GM21515 (cell line): ENCODE measurements around the gene C8A.

Experiments
- ATAC-seq: cut with Tn5 transposase; IDR thresholded peaks from one replicate; pipeline ENCODE4 v1.9.1; 2021; ENCODE audit not compliant: unreplicated experiment

Gene C8A

DNA sequence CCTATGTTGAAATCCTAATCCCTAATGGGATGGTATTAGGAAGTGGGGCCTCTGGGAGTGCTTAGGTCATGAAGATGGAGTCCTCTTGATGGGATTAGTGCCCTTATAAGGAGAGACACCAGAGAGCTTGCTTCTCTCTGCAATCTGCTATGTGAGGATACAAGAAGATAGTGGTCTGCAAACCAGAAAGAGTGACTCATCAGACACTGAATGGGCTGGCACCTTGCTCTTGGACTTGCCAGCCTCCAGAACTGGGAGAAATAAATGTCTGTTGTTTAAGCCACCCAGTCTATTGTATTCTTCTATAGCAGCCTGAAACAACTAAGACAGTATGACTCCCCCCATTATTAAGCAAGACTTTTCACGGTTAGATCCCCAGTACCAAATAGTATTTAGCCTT, 67.9 kb downstream of the C8A start:
- no peak for ATAC-seq

DNA sequence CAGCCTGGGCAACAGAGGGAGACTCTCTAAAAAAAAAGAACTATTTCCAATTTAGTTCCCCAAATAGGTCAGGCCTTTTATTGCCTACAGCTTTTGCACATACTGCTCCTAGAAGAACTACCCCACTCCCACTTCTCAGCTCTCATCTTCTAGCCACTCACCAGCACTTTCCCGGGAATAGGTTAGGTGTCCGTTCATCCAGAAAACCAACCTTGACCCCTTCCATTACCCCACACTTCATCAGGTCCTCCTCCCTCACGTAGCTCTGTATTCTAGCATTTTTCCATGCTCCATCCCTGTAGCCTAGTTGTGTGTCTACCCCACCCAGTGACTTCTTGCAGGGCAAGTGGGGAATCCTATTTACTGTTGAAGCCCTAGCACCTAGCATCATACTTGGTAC, 68.6 kb downstream of the C8A start:
- ATAC-seq, result no peak

DNA sequence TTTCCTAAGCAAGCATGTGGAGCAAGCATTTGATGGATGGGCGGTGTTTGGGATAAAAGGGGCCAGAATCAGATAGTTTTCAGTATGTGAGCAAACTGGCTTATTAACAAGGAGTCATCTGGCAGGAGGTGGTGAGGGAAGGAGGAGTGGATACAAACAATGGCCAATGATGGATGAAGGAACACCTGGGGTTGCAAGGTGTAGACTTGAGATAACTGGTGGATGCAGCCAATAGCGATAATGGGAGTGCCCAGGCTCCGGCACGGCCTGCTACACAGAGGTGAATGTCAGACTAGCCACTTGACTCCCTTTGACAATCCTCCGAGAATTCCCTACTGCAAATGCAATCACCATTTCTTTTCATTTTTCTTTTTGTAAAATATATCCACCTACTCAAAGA, 69.5 kb downstream of the C8A start:
- ATAC-seq, result no peak

DNA sequence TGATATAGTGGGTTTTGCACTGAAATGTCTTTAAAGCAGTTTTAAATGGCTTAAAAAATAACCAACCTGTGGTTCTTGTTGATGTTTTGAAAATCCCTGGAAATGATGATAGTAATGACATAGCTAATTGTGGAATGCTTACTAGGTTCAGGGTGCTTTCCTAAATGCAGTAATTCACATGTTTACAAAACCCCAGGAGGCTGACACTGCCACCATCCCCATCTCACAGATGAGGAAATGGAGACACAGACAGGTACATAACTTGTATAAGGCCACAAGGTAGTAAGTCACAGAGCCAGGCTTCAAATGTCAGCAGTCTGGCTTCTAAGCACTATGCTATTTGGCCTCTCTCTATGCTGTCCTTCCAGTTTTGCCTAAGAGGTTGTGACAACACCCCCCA, 70.6 kb downstream of the C8A start:
- ATAC-seq, result no peak

DNA sequence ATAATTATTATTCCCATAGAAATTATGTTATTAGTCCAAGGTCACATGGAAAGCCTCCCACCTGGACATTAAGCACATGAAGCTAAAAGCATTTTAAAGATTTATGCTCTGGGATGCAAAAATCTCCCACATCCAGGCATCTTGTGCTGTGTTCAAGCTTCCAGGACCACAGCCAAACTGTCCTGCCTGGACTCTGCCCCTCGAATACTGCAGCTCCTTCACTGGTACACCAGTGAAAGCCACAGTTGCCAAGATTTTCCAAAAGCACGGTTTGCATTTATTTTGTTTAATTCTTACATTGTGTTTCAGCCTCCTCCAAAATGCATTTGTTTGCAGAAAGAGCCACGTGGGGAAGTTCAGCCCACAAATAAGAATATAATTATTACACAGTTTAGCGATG, 72.6 kb downstream of the C8A start:
- no peak for ATAC-seq

DNA sequence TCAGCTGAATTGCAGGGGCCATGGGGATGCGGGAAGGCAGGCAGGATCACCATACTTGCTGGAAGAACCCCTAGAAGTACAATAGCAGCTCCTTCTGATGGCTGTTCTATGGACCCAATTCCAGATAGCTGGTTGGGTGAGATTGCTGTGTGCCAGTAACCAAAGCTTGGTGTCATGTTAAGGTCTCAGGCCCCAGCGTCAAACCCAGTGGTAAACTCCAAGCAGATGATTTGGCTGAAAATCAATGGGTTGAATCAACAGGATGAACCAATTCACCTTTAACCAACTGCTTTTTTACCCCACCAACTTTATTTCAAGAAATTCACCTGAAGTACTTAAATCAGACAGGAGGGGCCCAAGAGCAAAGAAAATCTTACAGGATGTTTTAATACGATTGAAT, 73.4 kb downstream of the C8A start:
- no peak for ATAC-seq

DNA sequence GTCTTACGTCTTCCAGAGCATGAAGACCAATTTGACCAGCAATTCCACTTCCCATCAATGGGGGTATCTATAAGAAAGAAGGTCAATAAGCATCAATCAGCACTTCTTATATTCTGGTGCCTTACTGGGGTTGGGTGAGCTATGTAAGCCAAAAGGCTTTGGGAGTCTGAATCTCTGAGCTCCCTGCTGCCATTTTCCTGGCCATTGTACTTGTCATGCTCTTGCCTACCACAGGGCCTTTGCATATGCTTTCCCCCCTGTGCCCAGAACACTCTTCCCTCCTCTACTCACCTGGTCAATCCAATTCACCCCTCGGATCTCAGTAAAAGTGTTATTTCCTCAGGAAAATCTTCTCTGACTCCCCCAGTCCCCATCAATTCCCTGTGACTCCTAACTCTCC, 74.9 kb downstream of the C8A start:
- ATAC-seq, result no peak

DNA sequence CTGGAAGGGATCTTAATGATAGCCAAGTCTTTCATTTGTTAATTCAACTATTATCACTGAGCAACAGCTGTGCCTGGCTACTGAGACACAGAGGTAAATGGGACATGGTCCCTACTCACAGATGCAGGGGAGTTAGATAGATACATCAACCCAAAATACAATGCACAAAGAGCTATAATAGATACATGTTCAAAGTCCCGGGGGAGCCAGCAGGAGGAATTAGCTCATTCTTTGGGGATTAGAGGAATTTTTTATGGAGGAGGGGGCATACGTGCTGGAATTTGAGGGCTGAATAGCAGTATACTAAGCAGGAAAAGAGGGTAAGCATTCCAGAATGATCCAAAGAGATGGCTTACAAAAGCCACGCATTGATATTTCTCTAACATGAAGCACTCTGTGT, 76.6 kb downstream of the C8A start:
- no peak for ATAC-seq

DNA sequence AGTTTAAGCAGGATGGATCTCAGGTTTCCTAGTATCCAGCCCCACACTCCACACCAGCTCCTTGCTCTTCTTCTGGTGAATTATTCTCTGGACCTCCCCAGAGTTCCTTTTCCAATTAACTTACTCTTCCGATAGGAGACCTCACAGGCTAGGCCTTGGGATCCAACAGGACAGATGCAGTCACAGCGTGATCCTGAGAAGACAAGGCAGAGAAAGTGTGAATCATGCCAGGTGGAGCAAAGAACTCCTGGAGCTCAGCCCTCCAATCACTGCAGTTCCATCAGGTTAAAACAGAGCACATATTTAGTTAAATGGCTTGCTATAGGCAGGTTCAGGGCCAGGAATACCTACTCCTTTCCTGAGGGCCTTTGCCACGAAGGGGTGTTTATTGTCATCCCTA, 77.1 kb downstream of the C8A start:
- ATAC-seq, result no peak

DNA sequence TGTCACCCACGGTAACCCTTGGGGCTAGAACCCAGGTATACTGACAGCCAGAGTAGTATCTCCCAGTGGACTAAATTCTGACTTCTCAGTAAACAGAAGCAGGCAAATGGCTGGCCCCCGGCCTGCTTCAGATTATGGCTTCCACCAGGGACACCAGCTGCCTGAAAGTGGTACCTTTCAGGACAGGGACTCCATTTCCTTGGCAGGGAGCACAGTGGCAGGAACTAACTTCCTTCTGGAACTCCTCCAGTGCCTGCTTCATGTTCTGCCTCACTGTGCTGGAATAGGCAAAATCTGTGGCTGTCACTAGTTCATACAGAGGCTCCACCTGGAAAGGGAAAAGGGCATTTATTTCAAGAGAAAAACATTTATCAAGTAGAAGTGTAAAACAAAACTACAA, 78.6 kb downstream of the C8A start:
- ATAC-seq, result no peak

DNA sequence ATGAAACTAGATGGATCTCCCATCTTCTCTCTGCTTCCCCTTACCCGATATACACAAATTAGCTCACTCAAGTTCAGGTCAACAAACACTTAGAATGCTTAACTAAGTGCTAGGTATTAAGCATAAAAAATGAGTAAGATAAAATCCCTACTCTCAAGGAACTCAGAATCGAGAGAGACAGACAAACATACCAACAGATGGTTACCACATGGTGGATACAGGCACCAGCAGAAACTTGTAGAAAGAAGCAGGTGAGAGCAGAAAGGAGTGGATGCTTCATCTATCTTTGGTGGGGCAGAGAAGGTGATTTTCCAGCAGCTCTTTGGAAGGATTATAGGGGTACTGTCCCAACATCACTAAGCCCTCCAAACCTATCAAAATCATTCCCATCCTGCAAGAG, 79.0 kb downstream of the C8A start:
- no peak for ATAC-seq

DNA sequence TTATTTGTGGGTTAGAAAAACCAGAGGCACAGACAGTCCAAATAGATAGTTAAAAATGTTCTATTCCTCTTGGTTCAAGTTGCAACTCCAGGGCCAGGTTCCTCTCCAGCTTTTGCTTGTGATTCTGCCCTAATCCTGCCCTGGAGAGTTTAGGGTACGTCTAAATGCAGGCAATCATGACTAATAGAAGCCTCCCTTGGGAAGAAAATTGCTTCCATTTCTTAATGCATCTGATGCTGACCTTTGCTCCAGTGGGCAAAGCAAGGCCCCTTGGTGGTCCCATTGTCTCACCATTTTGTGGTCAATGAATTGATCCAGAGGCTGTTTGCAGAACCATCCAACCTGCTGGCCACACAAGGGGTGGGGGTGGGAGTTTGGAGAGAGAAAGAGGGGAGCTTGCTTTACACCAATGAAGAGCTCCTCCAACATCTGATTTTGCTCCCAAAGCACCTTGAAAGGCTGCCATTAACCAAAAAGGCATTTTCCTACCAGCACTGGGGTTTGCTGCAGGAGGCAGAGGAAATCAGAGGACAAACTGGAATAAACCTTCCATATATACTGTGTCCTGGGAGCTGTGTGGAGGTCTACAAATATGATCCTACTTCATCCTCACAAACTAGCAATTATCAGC, 79.9 kb downstream of the C8A start:
- no peak for ATAC-seq

DNA sequence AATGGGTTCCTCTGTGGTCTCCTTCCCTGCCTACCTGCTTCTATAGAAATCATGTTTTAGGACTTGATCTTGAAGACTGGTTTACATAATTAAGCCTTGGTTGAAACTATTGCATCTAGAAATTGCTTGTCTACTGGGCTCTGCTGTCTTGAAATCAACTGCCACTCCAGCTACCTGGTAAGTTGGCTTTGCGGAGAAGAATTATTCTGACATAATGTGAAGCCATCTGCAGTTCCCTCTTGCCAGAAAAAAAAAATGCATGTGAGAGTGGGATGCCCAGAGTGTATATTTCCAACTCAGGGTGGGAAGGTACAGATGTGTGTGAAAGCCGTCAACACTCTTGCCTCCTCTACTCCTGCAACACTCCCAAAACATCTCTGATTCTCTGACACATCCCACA, 84.0 kb downstream of the C8A start:
- no peak for ATAC-seq

DNA sequence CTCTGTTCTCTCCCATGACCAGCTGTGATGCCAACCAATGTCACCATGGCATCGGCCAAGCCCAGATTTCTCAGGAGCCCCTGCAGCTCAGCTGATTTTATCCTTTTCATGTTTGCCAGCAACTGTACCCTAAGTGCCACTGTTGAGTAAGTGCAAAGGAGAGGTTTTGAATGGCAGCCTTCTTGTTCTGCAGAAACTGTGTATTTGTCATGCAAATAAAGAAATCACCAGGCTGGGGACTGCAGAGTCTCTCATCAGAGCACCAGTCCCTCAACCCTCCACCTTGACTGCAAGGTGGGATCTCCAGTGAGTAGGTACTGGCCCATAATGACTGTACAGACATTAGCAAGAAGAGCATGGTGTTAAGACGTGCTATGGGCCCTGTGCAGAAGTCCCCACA, 84.6 kb downstream of the C8A start:
- no peak for ATAC-seq

DNA sequence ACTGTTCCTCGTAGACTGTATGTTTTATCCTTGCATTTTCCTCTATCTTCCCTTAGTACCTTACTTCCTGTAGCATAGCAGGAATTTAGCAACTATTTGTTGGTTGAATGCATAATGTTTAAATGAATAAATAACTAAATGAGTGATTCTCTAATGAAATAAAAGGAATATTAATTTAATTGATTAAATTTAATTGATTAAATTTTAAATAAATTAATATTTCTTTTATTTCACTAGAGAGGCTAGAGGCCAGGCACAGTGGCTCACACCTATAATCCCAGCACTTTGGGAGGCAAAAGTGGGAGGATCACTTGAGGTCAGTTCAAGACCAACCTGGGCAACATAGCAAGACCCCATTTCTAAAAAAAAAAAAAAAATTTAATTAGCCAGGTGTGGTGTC, 85.4 kb downstream of the C8A start:
- ATAC-seq, result no peak

DNA sequence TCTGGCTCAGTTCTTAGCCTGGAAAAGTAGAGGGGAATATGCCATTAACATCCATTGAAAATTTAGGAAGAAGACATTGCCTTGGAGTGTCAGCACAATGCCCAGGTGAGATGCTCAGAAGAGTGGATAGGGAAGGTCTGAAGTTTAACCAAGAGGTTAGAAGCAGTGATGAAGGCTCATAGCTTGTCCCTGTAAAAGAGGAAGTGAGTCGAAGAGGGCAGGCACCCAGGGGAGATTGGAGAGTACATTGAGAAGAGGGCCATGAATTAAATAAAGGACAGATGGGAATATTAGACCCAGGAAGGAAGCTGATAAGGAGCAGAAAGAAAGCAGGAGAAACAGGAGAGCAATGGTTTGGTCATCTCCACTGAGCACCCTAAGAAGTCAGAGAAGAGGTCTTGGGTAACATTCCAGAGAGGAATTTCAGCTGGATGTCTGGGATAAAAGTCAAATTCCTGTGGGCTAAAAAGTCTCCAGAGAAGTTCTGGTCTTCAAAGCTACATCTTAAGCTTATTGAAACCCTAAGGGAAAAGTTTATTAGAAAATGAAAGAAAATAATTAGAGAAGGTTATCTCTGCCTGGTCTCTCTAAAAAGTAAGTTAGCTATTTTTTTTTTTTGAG, 93.9 kb downstream of the C8A start:
- ATAC-seq, result no peak

DNA sequence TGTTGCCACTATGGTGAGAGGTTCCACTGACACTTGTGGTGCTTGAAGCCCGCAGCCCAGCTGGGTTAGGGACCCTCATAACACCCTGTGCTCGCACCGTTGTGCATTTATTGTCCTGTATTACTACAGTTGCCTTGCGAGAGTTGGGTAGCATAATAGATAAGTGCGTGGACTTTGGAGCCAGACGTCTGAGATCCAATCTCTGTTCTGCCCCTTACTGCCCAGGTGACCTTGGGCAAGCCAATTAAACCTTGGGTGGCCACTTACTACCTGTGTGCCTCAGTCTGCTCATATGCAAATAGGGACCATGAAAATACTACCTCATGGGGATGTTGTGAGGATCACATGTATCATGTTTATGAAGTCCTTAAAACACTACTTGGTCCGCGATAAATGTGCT, 97.9 kb downstream of the C8A start:
- ATAC-seq, result no peak

DNA sequence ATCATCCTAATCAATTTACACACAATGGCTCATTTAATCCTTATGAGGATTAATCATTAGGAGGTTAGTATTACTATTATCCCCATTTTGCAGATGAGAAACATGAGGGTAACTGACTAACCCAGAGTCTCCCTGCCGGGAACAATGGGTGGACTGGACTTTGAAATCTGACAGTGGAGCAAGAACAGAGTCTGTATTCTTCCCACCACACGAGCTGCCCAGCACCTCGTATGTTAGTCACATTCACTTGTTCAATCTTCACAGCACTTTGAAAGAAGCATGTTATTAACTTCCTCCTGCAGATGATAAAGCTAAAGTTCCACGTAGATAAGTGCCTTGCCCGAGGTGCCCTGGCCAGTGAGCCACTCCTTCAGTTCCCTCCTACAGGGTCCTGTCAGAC, 98.8 kb downstream of the C8A start:
- ATAC-seq, result no peak

DNA sequence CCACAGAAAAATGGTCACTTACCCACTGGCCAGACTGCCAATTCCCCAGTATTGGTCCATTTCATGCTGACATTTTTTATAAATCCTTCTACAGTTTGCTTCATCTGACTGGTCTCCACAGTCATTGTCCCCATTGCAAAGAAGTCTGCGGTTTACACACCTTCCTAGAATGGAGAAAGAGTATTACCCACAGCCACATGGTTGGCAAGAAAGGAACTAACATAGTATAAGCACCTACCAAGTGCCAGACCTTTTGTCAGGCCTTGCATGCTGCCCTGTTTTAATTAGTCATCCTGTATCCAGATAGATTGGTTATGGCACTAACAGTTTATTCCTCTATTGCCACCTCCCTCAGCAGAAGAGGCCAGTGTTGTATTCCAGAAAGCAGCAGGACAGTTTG, 100.1 kb downstream of the C8A start:
- ATAC-seq, result no peak

DNA sequence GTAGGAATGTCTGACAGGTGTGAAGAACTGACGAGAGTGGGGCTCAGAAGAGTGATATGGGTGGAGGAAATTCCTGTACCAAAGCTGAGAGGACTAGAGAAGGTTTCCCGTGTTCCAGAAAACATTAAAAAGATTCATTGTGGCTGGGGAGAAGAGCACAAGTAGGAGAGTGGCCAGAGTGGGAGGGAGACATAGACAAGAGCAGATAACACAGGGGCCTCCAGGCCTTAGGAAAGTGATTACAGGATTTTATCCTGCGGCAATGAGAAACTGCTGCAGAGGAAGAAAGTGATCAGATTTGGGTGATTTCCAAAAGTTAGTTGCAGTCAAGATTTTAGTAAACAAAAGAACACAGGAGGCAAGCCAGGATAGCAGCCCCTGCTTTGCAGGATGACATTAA, 103.3 kb downstream of the C8A start:
- no peak for ATAC-seq

DNA sequence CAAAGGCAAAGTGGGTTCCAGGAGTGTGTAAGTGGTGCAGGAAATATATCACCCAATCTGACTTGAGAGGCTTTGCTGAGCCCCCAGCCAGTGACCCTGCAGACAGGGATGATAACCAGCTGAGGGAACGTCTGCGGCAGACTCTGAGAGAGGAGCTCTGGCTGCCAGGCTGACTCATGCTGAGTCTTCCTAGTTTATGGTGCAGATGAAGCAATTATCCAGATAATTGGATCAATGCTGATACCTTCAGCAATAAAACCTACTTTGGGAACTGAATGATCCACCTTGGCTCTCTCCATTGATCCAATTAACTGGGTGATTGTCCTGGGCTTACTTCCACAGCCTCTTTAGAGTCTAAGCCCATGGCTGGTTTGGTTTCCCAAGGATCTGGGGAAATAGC, 103.9 kb downstream of the C8A start:
- ATAC-seq, result no peak

DNA sequence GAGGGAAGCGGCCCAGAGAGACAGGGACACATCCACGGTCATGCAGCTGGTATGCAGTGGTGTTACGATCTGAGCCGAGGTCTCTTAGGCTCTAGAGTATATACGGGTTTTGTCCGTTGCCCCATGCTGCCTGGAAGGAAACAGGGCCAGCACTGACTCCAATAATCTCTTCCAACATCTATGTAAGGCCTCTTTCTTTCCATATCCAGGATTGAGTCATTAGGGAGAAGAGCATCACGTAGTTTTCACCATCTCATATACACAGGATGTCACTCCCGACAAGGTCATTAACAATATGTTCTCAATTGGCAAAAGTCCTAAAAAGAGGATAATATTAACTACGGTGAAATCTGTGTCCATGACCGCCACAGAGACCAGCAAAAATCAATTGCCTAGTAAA, 106.8 kb downstream of the C8A start:
- ATAC-seq, result no peak

DNA sequence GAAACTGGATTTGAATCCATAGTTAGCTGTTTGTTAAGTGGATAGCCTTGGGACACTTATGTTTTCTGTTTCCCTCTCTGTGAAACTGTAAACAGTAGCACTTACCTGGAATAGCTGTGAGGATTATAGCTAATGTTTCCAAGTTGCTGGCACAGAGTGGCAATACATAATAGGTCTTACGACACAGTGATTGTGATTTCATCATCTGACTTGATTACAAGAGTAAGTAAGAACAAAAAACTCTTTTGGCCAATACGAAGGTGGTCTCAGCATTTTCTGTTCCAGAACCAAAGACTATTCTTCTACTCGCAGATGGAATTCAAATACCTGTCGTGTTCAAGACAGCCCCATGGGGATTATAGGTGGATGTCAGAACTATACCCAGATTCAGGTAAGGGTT, 109.1 kb downstream of the C8A start:
- ATAC-seq, result no peak
